ENCODE data around the gene SGTA.

DNA sequence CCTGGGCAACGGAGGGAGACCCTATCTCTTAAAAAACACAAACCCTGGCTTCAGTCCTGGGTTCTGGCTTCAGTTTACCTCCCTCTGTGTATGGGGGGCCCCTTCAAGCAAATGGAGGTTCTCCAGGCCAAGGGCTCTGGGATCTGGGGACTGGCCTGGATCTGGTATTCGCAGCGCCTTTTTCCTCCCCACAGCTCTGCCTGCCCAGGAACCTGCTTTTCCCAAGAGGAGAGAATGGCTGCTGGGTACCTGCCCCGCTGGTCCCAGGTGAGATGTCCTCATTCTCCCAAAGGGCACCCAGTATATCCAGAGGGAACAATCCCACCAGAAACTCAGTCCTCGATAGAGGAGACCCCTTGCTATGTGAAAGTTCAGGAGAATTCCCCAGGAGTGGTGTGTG is 39.8 kb upstream of the SGTA start:
- TF ChIP-seq EZH2phosphoT487 (IDR thresholded peaks at IDR 0.05; ENCODE audit: low read depth) (no peak), CTCF (IDR thresholded peaks at IDR 0.05; ENCODE audit: low read depth, low read length) (no peak)
